ENCODE results near the gene WDR72.

DNA sequence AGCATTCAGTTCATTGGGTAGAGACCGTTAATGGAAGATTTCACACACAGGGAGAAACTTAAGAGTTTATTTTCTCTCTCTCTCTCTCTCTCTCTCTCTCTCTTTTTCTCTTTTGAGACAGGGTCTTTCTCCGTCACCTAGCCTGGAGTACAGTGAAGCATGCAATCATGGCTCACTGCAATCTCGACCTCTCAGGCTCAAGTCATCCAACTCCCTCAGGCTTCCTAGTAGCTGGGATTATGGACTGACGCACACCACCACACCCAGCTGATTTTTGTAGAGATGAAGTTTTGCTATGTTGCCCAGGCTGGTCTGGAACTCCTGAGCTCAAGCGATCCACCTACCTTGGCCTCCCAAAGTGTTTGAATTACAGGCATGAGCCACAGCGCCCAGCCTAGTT lies 1.6 kb downstream of the WDR72 start:
- TF ChIP-seq POLR2AphosphoS5 (IDR thresholded peaks at IDR 0.05) = no peak
- TF ChIP-seq, protein P1, sequence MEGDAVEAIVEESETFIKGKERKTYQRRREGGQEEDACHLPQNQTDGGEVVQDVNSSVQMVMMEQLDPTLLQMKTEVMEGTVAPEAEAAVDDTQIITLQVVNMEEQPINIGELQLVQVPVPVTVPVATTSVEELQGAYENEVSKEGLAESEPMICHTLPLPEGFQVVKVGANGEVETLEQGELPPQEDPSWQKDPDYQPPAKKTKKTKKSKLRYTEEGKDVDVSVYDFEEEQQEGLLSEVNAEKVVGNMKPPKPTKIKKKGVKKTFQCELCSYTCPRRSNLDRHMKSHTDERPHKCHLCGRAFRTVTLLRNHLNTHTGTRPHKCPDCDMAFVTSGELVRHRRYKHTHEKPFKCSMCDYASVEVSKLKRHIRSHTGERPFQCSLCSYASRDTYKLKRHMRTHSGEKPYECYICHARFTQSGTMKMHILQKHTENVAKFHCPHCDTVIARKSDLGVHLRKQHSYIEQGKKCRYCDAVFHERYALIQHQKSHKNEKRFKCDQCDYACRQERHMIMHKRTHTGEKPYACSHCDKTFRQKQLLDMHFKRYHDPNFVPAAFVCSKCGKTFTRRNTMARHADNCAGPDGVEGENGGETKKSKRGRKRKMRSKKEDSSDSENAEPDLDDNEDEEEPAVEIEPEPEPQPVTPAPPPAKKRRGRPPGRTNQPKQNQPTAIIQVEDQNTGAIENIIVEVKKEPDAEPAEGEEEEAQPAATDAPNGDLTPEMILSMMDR (IDR thresholded peaks at IDR 0.05) = no peak

Measured in gastroesophageal sphincter (tissue), 3 donors.